ENCODE data around the gene KRTAP12-3. TPM values are rescaled to one million over a fixed set of nuclear protein-coding genes. Genes with fewer than 3 reads are reported as not detected.
"Not testable (repeated sequence)": the region's sequence is repeated elsewhere in the genome, so short reads cannot be mapped to it uniquely, and the experiment has no call there.

KRTAP12-3 gene
- total RNA-seq, 1 donor from 2014 or later: not detected

DNA sequence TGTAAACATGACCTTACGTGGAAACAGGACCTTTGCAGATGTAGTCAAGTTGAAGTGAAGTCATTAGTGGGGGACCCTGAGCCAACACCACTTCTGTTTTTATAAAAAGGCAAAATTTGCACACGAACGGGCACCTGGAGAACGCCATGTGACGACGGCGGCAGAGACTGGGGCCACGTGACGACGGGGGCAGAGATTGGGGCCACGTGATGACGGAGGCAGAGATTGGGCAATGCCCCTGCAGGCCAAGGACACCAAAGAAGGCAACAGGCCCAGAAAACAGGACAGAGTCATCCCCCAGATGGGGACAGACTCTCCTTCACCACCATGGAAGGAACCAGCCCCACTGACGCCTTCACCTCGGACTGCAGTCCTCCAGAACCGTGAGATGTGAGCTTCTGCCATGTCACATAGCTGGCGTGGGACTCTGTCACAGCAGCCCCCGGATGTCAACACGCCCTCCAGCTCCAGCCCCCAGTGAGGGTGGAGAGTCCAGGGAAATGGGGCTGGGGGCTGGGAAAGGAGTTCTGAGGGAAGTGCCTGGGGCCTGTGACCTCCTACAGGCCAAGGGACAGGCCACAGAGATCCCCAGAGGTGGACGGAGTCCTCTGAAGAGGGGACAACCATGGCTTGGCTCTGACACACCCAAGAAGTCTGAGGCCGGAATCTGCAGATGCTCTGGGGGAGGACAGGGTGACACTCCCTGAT, 7.3 kb upstream of the KRTAP12-3 start:
- DNase-seq (ENCODE audit: low spot score) (no peak), ATAC-seq (no peak)

DNA sequence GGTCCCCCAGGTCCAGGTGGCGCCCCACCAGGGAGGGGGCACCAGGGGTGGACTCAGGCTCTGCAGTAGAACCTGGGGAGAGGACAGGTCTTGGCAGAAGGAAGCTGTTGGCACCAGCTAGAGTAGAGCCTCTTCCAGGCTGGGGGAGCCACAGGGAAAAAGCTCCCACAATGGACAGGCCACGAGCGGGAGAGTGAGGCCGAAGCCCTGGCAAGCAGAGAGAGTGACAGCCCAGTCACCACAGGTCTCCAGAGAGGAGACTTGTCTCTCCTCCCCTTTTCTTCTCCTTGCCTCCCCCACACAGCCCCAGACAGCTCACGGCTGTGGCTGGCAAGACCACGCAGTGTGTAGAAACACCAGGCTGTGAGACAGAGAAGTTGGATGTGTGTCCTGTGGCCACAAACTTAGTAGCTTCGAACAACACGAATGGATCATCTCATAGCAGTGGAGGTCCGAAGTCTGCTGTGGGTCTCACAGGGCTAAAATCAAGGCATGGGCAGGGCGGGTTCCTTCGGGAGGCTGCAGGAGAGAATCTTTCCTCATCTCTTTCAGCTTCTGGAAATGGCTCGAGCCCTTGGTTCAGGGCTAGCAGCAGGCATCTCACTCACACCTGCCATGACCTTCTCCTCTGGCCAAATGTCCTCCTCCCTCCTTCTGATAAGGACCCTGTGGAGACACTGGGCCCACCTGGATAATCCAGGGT, 6.6 kb upstream of the KRTAP12-3 start:
- no peak for DNase-seq (ENCODE audit: low spot score)
- ATAC-seq: no peak

DNA sequence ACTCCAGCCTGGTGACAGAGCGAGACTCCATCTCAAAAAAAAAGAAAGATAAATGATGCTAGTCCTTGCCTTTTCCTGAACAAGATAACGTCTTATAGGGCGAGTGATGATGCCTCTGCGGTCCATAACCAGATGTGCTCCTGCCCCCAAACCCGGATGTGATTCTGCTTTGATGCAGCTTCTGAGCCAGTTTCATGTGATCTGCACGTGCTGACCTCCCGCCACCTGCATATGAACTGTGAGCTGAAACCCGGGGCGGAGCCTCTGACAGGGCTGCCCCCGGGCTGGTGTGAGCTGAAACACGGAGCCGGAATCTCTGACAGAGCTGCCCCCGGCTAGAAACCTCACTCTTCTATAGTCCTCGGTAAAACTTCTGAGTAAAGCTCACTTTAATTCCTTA, 4.6 kb upstream of the KRTAP12-3 start:
- DNase-seq (ENCODE audit: low spot score) (no peak), ATAC-seq (no peak)

DNA sequence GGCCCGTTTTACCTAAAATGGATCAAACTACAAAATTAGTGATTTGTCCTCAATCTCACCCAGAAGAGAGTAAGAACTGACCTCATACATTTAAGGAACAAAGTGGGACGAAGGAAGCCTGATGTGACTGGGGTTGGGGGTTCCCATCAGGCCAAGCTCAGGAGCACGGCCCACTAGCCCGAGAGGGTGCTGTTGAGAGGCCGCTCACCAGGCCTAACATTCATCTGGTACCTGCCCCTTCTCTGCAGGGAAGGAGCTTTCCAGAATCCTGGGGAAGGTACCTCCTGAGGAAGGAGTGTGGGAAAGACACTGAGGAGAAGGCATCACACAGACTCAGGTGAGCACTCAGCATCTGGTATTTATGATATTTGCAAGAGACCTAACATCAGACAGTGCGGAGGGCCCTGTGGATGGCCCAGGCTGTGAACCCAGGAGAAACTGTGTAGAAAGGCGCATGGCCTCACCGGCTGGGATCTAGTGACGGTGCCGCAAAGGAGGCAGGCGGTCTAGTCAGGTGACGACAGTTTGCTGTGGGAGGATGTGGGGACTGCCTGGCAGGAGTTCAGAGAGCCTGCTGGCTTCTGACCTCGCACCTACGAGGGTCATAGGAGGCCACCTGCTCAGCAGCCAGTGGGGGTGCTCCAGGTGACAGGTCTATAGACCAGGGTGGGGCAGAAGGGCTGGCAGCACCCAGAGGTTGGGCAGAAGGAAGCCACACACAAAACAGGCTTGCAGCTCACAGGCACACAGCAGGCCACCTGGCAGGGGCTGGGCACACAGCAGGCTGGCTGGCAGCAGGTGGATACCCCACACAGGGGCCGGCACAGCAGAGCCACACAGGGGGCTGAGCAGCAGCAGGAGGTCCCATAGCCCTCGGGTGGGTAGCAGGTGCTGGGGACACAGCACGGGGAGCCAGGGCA, 3.8 kb upstream of the KRTAP12-3 start:
- no peak for DNase-seq (ENCODE audit: low spot score)
- ATAC-seq: no peak

DNA sequence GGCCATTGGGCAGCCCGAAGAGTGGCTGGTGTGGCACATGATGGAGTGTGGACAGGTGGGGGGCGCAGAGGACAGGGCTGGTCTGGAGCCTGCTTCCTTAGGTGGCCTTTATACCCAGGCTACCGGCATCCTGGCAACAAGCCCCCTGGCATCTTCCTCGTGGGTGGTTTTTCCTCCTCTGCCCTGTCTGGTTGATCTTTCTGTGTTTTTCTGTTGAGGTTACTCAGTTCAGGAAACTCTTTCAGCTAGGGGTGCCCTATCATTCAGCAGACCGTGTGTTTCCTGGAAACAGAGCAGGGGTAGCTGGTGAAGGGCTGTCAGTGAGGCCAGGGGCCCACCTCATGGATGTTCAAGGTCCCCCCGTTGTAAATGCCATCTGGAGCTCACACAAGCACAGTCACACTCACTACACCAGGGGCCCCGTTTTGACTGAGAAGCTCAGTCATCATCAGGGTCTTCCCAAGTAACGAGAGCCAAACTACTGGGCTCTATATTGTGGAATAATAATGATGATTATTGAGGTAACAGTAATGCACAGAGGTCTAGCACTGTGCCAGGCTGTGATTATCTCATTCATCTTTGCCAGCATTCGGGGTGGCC, 3.1 kb upstream of the KRTAP12-3 start, which contains the start of gene KRTAP12-4:
TSS of gene KRTAP12-4 (minus strand) at position 84 of the 600 bp plus-strand sequence. CDS start at position 39, 45 bp downstream.
- ATAC-seq (no peak), DNase-seq (ENCODE audit: low spot score) (no peak)

DNA sequence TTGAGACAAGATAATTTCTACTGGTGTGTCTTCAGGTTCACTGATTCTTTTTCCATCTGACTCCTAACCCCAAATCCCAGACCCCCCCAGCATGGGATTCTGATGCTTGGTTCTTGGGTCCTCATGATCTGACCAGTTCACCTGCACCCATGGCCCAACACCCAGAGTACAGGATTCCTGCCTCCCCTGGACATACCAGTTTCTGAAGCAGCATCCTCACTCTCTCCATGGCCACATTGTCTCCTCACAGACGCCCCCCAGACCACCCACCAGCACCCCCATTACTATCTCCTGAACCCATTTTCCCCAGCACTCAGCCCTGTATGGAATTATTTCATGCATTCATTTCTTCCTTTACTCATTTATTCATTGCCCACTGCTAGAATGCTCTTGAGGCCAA, 864 bp upstream of the KRTAP12-3 start:
- ATAC-seq (no peak), DNase-seq (ENCODE audit: low spot score) (no peak)

DNA sequence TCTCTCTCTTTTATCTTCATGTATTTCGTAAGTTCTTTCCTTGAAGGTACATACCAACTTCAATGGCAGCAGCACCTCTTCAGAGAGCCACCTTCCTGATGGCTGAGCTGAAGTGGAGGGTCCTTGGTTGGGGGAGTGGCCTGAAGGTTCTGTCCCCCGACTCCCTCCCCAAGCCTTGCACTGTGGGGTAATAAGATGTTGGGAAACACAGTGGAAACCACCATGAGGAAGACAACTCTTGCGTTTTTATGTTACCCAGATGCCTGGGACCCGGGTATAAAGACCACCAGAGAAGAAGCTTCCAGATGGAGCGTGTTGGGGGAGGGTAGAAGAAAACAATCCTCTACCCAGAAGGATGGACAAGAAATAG, 794 bp downstream of the KRTAP12-3 start:
- no peak for DNase-seq (ENCODE audit: low spot score)
- ATAC-seq: no peak

DNA sequence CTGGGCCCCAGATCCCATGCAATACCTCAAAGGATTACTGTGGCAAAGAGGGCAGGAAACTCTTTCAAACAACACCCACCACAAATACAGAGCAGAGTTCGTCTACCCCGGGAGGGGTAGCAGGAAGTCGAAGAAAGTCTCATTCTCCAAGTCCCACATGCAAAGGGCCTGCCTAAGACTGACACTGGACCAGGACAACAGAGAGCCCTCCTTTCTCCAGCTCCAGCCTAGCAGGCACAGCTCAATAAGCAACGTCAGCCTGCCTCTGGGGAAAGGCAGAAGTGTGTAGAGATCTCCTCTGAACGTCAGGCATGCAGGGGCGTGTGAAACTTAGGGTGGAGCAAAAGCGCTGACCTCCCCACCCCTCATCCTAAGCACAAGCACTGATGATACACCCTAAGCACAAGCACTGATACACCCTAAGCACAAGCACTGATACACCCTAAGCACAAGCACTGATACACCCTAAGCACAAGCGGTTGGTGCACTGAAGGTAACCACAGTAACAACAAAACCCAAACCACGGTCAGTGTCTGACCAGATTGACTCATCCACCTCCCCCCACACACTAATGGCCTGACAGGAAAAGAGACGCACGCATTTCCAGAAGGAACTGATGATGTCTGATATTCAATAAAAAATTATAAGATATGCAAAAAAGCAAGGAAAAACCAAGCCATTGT, 1.3 kb downstream of the KRTAP12-3 start:
- DNase-seq (ENCODE audit: low spot score) (no peak), ATAC-seq (no peak)

DNA sequence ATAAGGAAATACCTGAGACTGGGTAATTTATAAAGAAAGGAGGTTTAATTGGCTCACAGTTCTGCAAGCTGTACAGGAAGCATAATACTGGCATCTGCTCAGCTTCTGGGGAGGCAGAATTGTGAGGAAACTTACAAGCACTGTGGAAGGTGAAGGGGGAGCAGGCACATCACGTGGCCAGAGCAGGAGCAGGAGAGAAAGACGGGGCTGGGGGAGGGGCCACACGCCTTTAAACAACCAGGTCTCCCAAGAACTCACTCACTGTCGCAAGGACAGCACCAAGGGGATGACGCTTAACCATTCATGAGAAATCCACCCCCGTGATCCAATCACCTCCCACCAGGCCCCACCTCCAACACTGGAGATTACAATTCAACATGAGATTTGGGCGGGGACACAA, 3.8 kb downstream of the KRTAP12-3 start:
- ATAC-seq; DNase-seq (ENCODE audit: low spot score): not testable (repeated sequence)

DNA sequence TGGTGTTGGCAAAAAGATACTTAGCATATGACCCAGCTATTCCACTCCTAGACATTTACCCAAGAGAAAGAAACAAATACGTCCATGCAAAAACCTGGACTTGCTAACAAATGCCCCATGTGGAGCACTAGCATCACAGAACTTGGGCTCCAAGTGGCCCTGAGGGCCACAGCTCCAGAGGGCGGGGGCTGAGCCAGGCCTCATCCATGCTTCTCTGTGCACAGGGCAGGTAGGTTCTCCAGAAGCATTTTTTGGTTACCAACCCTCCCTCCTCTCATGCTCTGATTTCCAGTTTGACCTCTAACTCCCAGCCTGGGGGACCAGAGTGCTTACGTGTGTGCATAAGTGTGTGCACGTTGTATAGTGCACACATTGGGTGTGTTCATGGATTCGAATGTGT, 7.0 kb downstream of the KRTAP12-3 start:
- ATAC-seq: no peak
- no peak for DNase-seq (ENCODE audit: low spot score)

DNA sequence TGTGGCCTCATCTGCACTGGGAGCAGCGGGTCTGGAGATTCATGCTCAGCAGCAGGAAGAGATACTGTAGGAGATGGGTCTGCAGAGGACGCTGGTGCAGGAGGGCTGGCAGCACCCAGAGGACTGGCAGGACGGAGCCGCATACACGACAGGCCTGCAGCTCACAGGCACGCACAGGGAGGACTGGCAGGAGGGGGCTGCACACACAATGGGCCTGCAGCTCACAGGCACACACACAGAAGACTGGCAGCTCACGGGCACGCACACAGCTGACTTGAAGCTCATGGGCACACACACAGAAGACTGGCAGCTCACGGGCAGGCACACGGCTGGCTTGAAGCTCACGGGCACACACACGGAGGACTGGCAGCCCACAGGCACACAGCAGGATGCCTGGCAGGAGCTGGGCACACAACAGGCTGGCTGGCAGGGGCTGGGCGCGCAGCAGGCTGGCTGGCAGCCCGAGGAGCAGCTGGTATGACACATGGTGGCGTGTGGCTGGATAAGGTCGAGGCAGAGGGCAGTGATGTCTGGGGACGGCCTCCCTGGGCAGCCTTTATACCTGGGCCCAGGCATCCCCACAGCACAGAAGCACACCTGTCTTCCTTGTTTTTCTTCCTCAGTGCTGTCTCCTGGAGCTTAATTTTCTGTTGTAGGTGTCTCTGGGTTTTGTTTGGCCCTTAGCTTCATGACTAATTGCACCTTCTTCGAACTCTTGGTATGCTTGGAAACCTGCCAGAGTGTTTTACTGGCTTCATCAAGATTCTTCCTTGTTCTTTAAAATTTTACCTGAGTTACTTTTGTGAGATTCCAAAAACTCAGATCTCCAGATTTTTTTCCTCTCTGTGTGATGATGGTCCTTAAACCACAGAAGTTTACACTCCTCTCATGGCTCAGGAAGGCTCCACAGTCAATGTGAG, 8.9 kb downstream of the KRTAP12-3 start, which contains the start of gene KRTAP12-2:
TSS of gene KRTAP12-2 (minus strand) at position 527 of the 920 bp plus-strand sequence. CDS start at position 486, 41 bp downstream.
- DNase-seq (ENCODE audit: low spot score): no peak
- ATAC-seq: no peak

DNA sequence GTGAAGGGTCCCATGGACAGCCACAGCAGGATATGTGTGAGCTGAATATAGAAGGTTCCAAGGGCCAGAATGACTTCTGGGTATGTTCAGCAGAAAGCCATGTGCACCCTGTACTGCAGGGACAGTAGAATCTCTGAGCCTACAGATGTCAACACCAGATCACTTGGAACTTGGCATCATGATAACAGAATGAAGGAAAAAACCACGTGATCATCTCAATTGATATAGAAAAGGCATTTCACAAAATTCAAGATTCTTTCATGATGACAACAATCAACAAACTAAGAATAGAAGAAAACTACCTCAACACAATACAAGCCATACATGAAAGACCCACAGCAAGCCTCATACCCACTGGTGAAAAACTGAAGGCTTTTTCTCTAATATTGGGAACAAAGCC, 9.9 kb downstream of the KRTAP12-3 start:
- no peak for ATAC-seq
- no peak for DNase-seq (ENCODE audit: low spot score)

DNA sequence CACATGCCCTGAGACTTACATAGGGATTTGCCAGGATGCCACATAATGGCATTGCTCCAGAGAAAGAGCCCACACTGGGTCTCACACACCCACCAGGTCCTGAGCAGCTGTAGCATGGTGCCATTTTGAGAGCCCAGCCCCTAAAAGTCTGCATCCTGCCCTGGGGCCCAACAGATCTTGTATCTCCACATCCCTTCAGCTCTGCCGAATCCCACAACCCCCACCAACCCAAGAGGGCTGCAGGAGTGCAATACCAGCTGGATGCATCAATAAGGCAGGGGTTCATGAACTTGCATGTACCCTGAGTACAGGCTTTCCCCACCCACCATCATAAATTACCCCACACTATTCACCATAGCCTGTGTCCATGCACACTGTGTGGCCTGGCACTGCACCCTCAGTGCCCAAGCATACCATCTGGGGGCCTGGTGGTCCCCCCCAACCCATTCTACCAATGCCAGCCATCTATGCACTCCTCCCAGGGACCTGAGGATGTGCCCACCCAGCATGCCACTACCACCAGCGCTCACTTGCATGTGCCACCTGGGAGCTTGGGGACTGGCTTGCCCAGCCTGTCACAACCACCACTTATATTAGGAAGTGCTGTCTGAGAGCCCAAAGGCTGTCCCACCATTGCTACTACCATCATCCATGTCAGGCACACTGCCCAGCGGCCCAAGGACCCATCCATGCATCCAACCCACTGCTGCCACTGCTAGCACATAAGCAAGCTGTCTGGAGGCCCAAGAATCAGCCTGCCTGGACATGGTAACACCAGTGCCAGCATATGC, 13.1 kb downstream of the KRTAP12-3 start:
- DNase-seq (ENCODE audit: low spot score) (no peak), ATAC-seq (no peak)

DNA sequence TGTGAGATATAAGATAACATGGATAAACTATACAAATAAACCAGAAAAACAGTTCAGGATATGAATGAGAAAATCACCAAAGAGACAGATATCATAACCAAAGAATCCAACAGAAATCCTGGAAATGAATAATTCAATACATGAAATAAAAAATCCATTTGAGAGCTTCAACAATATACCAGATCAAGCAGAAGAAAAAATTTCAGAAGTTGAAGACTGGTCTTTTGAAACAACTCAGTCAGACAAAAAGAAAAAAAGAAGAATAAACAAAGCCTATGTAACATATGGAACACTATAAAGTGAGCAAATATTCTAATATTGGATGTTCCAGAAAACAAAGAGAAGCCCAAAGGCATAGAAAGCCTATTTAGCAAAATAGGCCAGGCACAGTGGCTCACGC, 14.2 kb downstream of the KRTAP12-3 start:
- ATAC-seq (no peak), DNase-seq (ENCODE audit: low spot score) (no peak)

DNA sequence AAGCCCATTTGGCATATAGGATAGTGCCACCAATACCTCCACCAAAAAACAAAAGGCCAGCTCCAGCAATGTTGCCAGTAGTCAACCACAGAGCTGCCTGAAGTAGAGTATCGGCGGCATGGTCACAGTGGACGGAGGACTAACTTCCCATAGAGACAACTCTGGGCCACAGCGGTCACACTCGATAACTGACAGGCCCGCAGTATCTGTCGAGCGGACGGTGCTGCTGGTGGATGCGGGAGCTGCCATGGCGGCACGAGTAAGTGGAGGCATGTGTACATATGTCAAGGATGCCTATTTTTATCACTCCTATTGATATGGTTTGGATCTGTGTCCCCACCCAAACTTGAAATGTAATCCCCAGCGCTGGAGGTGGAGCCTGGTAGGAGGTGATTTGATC, 20.1 kb downstream of the KRTAP12-3 start:
- ATAC-seq (no peak), DNase-seq (ENCODE audit: low spot score) (no peak)

DNA sequence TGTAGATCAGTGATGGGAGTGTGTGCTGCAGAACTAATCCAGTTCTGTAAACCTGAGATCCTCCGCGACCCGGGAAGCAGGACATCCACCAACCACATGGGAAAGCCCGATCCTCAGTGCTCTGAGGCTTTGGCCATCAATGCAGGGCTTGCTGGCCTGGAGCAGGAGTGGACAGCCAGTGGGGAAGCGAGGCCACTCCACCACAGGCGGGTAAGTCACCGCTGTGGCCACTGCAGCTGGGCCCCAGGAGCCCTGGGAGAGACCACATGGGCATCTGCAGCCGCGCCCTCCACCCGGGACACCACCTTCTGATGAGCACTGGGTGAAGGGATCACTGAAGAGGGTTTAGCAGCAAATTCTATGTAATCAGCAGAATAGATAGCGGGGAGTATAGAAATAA, 23.4 kb downstream of the KRTAP12-3 start:
- DNase-seq (ENCODE audit: low spot score) (no peak), ATAC-seq (no peak)

DNA sequence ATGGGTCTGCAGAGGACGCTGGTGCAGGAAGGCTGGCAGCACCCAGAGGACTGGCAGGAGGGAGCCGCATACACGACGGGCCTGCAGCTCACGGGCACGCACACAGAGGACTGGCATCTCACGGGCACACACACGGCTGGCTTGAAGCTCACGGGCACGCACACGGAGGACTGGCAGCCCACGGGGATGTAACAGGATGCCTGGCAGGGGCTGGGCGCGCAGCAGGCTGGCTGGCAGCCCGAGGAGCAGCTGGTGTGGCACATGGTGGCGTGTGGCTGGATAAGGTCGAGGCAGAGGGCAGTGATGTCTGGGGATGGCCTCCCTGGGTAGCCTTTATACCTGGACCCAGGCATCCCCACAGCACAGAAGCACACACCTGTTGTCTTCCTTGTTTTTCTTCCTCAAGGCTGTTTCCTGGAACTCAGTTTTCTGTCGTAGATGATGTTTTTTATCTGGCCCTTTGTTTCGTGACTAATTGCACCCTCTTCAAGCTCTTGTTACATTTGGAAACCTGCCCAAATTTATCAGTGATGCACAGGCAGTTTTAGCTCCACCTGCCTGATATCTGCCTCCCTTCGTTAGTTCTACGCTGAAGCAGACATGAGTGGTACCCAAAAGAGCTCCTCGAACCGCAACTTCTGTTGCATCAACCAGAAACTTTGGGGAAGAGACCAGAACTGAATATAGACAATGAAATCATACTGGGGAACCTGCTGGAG, 24.3 kb downstream of the KRTAP12-3 start, which contains the start of gene KRTAP12-1:
TSS of gene KRTAP12-1 (minus strand) at position 303 of the 719 bp plus-strand sequence. CDS start at position 263, 40 bp downstream.
- no peak for DNase-seq (ENCODE audit: low spot score)
- no peak for ATAC-seq
